ENCODE data around the gene LIPT2. TPM values are rescaled to one million over a fixed set of nuclear protein-coding genes. Genes with fewer than 3 reads are reported as not detected.

LIPT2 gene
- total RNA-seq, 1 donor from 2014 or later: 7.1 TPM

DNA sequence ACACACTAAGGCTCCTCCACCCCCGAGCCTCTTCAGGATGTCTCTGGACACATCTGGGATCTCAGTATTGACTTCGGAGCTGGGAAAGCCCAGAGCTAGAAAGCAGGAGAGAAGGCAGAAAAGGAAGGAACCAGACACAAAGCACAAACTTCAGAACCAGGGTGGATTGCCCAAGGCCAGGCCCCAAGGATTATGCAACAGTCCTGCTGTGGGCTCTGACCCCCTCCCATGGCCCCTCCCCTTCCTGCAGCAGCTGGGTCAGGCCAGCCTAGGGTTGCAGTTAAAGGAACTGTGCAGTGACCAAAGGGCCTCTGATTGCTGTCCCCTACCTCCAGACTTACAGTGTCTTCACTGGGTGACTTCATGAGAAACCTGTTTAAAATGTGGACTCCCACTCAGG is 31.5 kb downstream of the LIPT2 start:
- TF ChIP-seq, protein P1, sequence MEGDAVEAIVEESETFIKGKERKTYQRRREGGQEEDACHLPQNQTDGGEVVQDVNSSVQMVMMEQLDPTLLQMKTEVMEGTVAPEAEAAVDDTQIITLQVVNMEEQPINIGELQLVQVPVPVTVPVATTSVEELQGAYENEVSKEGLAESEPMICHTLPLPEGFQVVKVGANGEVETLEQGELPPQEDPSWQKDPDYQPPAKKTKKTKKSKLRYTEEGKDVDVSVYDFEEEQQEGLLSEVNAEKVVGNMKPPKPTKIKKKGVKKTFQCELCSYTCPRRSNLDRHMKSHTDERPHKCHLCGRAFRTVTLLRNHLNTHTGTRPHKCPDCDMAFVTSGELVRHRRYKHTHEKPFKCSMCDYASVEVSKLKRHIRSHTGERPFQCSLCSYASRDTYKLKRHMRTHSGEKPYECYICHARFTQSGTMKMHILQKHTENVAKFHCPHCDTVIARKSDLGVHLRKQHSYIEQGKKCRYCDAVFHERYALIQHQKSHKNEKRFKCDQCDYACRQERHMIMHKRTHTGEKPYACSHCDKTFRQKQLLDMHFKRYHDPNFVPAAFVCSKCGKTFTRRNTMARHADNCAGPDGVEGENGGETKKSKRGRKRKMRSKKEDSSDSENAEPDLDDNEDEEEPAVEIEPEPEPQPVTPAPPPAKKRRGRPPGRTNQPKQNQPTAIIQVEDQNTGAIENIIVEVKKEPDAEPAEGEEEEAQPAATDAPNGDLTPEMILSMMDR (conservative IDR thresholded peaks at IDR 0.05; ENCODE audit: low read depth, low read length): no peak
- no peak for DNase-seq (ENCODE audit: low read depth)
- peak overlapping the region; percentile 31 for H3K4me3 ChIP-seq (ENCODE audit: low read depth, low read length)

DNA sequence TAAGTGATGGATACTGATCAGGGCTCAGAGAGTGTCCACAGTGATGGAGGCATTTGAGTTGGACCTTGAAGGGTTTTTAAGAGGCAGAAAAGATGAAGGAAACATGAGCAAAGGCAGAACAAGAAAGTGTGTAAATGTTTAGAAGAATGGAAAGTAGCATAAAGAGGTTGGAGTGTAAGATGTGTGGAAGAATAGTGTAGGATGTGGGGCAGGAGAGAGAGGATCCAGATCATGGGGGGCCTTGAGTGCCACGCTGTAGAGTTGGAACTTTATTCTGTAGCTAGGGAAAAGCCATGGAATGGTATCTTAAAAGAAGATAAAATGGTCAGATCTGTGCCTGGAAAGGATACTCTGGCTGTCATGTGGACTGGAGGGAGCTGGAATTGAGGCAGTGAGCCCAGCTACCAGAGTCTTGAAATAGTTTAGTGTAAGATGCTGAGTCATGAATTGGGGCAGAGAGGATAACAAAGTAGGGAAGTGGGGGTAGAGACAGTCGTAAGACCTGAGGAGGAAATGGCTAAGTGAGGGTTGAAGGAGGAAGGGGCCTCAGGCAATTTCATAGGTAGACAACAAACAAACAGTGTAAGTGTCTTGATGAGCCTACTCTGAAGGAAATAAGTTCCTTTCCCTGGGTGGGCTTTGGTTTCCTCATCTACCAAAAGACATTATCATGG is 32.9 kb downstream of the LIPT2 start:
- H3K4me3 ChIP-seq (ENCODE audit: low read depth, low read length): no peak overlapping the region
- DNase-seq (ENCODE audit: low read depth): no peak
- TF ChIP-seq, protein P1 (conservative IDR thresholded peaks at IDR 0.05; ENCODE audit: low read depth, low read length): no peak

DNA sequence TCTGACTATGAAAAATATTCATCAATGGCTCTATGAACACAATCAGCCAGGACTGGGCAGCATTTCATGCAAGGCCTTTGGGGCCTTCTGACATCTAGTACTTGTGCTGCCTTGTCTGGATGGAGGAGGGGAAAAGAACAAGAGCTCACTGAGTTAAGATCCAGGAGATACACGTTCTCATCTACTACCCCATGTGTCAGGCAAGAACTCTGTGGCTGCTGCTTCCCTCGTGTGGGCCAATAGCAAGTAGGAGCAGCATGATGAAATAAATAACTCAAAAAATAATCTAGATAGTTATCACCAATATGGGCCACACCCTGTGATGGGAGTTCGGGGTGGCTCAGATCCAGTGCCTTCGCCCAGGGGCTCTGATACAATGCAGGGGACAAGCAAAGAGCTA is 33.5 kb downstream of the LIPT2 start:
- DNase-seq (ENCODE audit: low read depth): no peak
- H3K4me3 ChIP-seq (ENCODE audit: low read depth, low read length): no peak overlapping the region
- TF ChIP-seq, protein P1 (conservative IDR thresholded peaks at IDR 0.05; ENCODE audit: low read depth, low read length): no peak

DNA sequence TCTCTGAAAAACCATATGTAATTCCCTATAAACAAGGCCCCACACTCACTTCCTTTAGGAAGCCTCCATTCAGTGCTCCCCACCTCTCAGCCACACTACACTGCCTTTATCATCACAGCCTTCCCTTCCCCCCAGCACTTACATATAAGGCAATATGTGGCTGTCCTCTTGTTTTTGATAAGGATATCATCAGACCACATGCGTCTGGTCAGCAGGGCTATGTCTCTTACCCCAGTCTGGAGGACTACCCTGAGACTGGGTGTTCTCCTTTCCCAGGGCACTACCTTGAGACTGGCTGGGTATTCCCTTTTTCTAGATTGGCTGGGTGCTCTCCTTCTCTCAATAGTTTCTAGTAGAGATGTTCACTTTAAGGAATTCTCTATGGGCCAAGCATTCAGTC is 33.9 kb downstream of the LIPT2 start:
- no peak for DNase-seq (ENCODE audit: low read depth)
- no peak overlapping the region for H3K4me3 ChIP-seq (ENCODE audit: low read depth, low read length)
- TF ChIP-seq, protein P1 (conservative IDR thresholded peaks at IDR 0.05; ENCODE audit: low read depth, low read length): no peak

DNA sequence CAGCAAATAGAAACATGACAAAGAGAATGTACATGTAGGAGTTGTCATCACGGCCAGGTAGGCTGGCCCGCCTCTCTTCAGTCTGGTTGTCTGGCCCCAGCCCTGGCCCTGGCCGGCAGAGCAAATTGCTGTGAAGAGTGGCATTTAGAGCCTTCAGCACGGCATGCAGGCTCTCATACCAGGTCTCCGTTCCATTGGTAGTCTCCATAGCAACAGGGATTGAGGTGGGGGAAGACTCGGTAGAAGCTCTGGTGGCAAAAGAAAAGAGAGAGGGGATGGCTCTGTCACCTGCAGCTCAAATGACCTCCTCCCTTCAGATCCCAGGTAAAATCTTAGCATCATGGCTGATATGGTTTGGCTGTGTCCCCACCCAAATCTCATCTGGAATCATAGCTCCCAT is 36.2 kb downstream of the LIPT2 start:
- TF ChIP-seq, protein P1 (conservative IDR thresholded peaks at IDR 0.05; ENCODE audit: low read depth, low read length): no peak
- H3K4me3 ChIP-seq (ENCODE audit: low read depth, low read length): no peak overlapping the region
- DNase-seq (ENCODE audit: low read depth): no peak

DNA sequence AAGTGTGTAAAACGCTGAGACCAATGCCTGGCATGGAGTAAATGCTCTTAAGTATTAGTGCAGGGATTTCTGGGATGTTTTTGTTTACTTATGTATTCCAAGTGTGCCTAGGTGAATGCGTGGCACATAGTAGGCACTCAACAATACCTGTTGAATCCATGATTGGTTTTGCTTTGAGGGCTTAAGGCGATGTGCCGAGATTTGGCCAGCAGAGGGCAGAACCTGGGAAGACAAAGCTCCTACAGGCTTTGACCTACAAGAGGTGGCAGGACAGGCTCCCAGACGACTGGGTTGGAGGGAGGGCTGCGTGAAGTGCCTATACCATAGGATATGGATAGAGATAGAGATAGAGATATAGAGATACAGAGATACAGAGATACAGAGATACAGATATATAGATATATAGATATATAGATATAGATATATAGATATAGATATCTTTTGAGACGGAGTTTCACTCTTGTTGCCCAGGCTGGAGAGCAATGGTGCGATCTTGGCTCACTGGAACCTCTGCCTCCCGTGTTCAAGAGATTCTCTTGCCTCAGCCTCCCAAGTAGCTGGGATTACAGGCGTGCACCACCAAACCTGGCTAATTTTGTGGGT is 40.0 kb downstream of the LIPT2 start:
- H3K4me3 ChIP-seq (ENCODE audit: low read depth, low read length): no peak overlapping the region
- TF ChIP-seq, protein P1 (conservative IDR thresholded peaks at IDR 0.05; ENCODE audit: low read depth, low read length): peak; percentile 94
- DNase-seq (ENCODE audit: low read depth): no peak

DNA sequence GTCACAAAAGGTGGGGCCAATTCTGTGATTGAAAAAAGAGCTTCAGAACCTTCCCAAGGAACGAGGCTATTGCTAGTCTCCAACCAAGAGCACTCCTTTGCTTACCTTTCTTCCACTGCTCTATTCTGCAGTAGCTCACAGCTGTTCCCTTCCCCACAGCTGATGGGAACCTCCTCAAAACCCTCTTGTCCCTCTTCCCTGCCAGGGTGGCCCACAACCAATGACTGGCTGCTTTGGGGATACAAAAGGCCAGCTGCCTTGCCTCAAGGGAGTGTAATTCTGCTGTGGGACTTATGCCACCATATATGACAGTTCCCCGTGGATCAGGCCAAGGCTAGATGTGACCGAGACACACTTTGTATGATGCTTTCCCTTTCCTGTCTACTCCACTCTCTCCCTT is 41.2 kb downstream of the LIPT2 start:
- DNase-seq (ENCODE audit: low read depth): no peak
- TF ChIP-seq, protein P1 (conservative IDR thresholded peaks at IDR 0.05; ENCODE audit: low read depth, low read length): no peak
- no peak overlapping the region for H3K4me3 ChIP-seq (ENCODE audit: low read depth, low read length)

Measured in epithelial cell of proximal tubule (primary cell).